SK-N-SH (cell line): ENCODE data around the gene SYNJ1. TPM values are rescaled to one million over a fixed set of nuclear protein-coding genes. Genes with fewer than 3 reads are reported as not detected.

Experiments
- CTCF ChIA-PET: fragments of 300-600, 350-600 bp; formaldehyde crosslinking; extraction: SDS; loops from one replicate; lab custom pipeline; 2021; lab: Yijun Ruan, JAX
- POLR2A ChIA-PET: fragments of 350-600 bp; sonication (Branson Sonifier 250); formaldehyde crosslinking; extraction: SDS; loops from one replicate; lab custom pipeline; 2020; ENCODE audit warnings: antibody characterized with exemption, inconsistent platforms; lab: Yijun Ruan, JAX
- DNase-seq: peaks from one replicate; pipeline ENCODE4 v3.0.0; 2012
- H2AFZ ChIP-seq: fragments of 200-600 bp; sonication (generic); 2 replicates; pipeline ENCODE4 v1.8.1; 2016; ENCODE audit warnings: antibody characterized with exemption, mild to moderate bottlenecking, low read depth
- H3F3A ChIP-seq: fragments of 200-600 bp; sonication (generic); replicated peaks from 2 replicates; pipeline ENCODE3; 2016; ENCODE audit warnings: antibody characterized with exemption, mild to moderate bottlenecking; ENCODE audit not compliant: insufficient read depth
- H3K27ac ChIP-seq, 2 experiments: fragments of 200-500 bp in 1 of 2; fragments of 200-600 bp in 1 of 2; sonication (Bioruptor generic) in 1 of 2; sonication (generic), shearing (Covaris generic) in 1 of 2; 2 replicates each; pipeline versions ENCODE4 v1.5.1 to v1.6.1; 2014 to 2016; ENCODE audit warnings: low read depth in 2 of 2, inconsistent platforms in 1 of 2, low read length in 1 of 2, mild to moderate bottlenecking in 1 of 2, mixed read lengths in 1 of 2
- H3K27me3 ChIP-seq: fragments of 200-600 bp; sonication (generic), shearing (Covaris generic); 2 replicates; pipeline ENCODE4 v1.6.1; 2016; ENCODE audit warnings: mixed run types; ENCODE audit not compliant: insufficient read depth
- H3K36me3 ChIP-seq, 2 experiments: fragments of 200-500 bp in 1 of 2; fragments of 200-600 bp in 1 of 2; sonication (Bioruptor generic) in 1 of 2; sonication (generic) in 1 of 2; replicated peaks in 1 of 2; 2 replicates each; pipeline versions ENCODE3 to v1.5.1; 2014 to 2016; ENCODE audit warnings: low read length in 1 of 2, mild to moderate bottlenecking in 1 of 2; ENCODE audit not compliant: insufficient read depth in 2 of 2, control insufficient read depth in 1 of 2
- H3K4me1 ChIP-seq, 2 experiments: fragments of 200-500 bp in 1 of 2; fragments of 200-600 bp in 1 of 2; sonication (Bioruptor generic) in 1 of 2; sonication (generic), shearing (Covaris generic) in 1 of 2; 2 replicates each; pipeline versions ENCODE4 v1.5.1 to v1.6.1; 2014 to 2016; ENCODE audit warnings: low read depth in 1 of 2, low read length in 1 of 2, mixed run types in 1 of 2; ENCODE audit not compliant: insufficient read depth in 2 of 2, control insufficient read depth in 1 of 2
- H3K4me2 ChIP-seq: fragments of 200-600 bp; sonication (generic), shearing (Covaris generic); 2 replicates; pipeline ENCODE4 v1.6.1; 2017; ENCODE audit warnings: mixed run types
- H3K4me3 ChIP-seq, 2 experiments: fragments of 200-500 bp in 1 of 2; fragments of 200-600 bp in 1 of 2; sonication (Bioruptor generic) in 1 of 2; sonication (generic), shearing (Covaris generic) in 1 of 2; 2 replicates each; pipeline versions ENCODE4 v1.5.1 to v1.8.1; 2014 to 2016; ENCODE audit warnings: low read depth in 2 of 2, inconsistent platforms in 1 of 2, low read length in 1 of 2, mild to moderate bottlenecking in 1 of 2, mixed read lengths in 1 of 2, moderate library complexity in 1 of 2
- H3K79me2 ChIP-seq: fragments of 200-600 bp; sonication (generic); 2 replicates; pipeline ENCODE4 v1.8.1; 2017; ENCODE audit warnings: mild to moderate bottlenecking; ENCODE audit not compliant: insufficient read depth
- H3K9ac ChIP-seq: fragments of 200-600 bp; sonication (generic); 2 replicates; pipeline ENCODE4 v1.6.1; 2017; ENCODE audit warnings: mixed run types
- H3K9me2 ChIP-seq: fragments of 200-600 bp; sonication (generic); 2 replicates; pipeline ENCODE4 v1.6.1; 2017; ENCODE audit warnings: mixed run types
- H3K9me3 ChIP-seq: fragments of 200-600 bp; sonication (generic); 2 replicates; pipeline ENCODE4 v1.6.1; 2017; ENCODE audit warnings: mixed run types, mild to moderate bottlenecking, moderate library complexity
- H4K20me1 ChIP-seq: fragments of 200-600 bp; sonication (generic); 2 replicates; pipeline ENCODE4 v1.6.1; 2017; ENCODE audit warnings: mild to moderate bottlenecking, mixed run types; ENCODE audit not compliant: insufficient read depth
- CHD2 ChIP-seq: fragments of 150-350 bp; IDR thresholded peaks from 2 replicates; pipeline ENCODE4 v1.6.1; 2018; ENCODE audit warnings: low read length; ENCODE audit not compliant: partially characterized antibody
- ELF1 ChIP-seq: IDR thresholded peaks from 2 replicates; pipeline ENCODE4 v1.4.0; 2012
- EP300 ChIP-seq, 2 experiments: IDR thresholded peaks; 2 replicates each; pipeline versions ENCODE4 v1.4.0 to v1.6.1; 2012; ENCODE audit warnings: borderline replicate concordance in 1 of 2, low read depth in 1 of 2, low read length in 1 of 2
- EZH2phosphoT487 ChIP-seq: fragments of 200-600 bp; sonication (generic); IDR thresholded peaks from 2 replicates; pipeline ENCODE4 v1.6.1; 2017; ENCODE audit warnings: low read depth, mixed run types, mild to moderate bottlenecking, antibody characterized with exemption, moderate library complexity, borderline replicate concordance
- FOSL2 ChIP-seq: IDR thresholded peaks from 2 replicates; pipeline ENCODE4 v1.4.0; 2012; ENCODE audit warnings: low read depth, mild to moderate bottlenecking, moderate library complexity, borderline replicate concordance
- FOXJ3 ChIP-seq: sonication (generic); formaldehyde crosslinking; IDR thresholded peaks from 2 replicates; pipeline ENCODE4 v1.5.1; 2020; ENCODE audit warnings: mild to moderate bottlenecking, missing genetic modification reagents
- FOXM1 ChIP-seq: IDR thresholded peaks from 2 replicates; pipeline ENCODE4 v1.4.0; 2012; ENCODE audit warnings: low read depth, mild to moderate bottlenecking
- GATA2 ChIP-seq: sonication (generic); formaldehyde crosslinking; IDR thresholded peaks from 2 replicates; pipeline ENCODE4 v1.5.0; 2020; ENCODE audit warnings: mild to moderate bottlenecking, missing genetic modification reagents
- NRF1 ChIP-seq: IDR thresholded peaks from 2 replicates; pipeline ENCODE4 v1.6.1; 2012; ENCODE audit warnings: low read depth, mild to moderate bottlenecking, low read length
- POLR2AphosphoS5 ChIP-seq: IDR thresholded peaks from 2 replicates; pipeline ENCODE4 v1.6.1; 2012; ENCODE audit warnings: low read depth, low read length
- RAD21 ChIP-seq: IDR thresholded peaks from 2 replicates; pipeline ENCODE4 v1.6.1; 2012; ENCODE audit warnings: mild to moderate bottlenecking, low read length
- RCOR1 ChIP-seq: fragments of 150-350 bp; IDR thresholded peaks from 2 replicates; pipeline ENCODE4 v1.6.1; 2017; ENCODE audit warnings: antibody characterized with exemption, low read length
- RXRA ChIP-seq: IDR thresholded peaks from 2 replicates; pipeline ENCODE4 v1.4.0; 2012; ENCODE audit warnings: low read depth, mild to moderate bottlenecking, borderline replicate concordance
- TEAD4 ChIP-seq: IDR thresholded peaks from 2 replicates; pipeline ENCODE4 v1.4.0; 2012; ENCODE audit warnings: mild to moderate bottlenecking, borderline replicate concordance; ENCODE audit not compliant: insufficient read depth
- YY1 ChIP-seq: IDR thresholded peaks from 2 replicates; pipeline ENCODE4 v1.4.0; 2012; ENCODE audit warnings: low read depth, mild to moderate bottlenecking
- WGBS: methylation state at CpG from one replicate; pipeline ENCODE4 v1.1.6; 2017; ENCODE audit warnings: low lambda C conversion rate; 5-methylcytosine and 5-hydroxymethylcytosine counted together
- polyA plus RNA-seq, 3 experiments: library from polyadenylated mRNA; depleted of rRNA; stranded (reverse); fragments of >200 nt; gene quantifications; 2 replicates each; pipeline ENCODE4 v1.2.3, GENCODE V29; 2012
- TF ChIP-seq, protein P1 (sequence below): IDR thresholded peaks from 2 replicates; pipeline ENCODE4 v1.4.0; 2012; ENCODE audit warnings: low read depth
- TF ChIP-seq, protein P2 (sequence below): fragments of 150-350 bp; IDR thresholded peaks from 2 replicates; pipeline ENCODE4 v1.6.1; 2017; ENCODE audit warnings: antibody characterized with exemption, low read length, low read depth, borderline replicate concordance
- TF ChIP-seq, protein P3 (sequence below): fragments of 200-600 bp; sonication (generic); IDR thresholded peaks from 2 replicates; pipeline ENCODE4 v1.6.1; 2017; ENCODE audit warnings: antibody characterized with exemption, mild to moderate bottlenecking, moderate library complexity
- TF ChIP-seq, protein P4 (sequence below): IDR thresholded peaks from 2 replicates; pipeline ENCODE4; 2012

The SYNJ1 gene
- polyA plus RNA-seq, 1 of the 3 experiments (the other 2 are of a cell fraction) = 3.3 TPM

DNA sequence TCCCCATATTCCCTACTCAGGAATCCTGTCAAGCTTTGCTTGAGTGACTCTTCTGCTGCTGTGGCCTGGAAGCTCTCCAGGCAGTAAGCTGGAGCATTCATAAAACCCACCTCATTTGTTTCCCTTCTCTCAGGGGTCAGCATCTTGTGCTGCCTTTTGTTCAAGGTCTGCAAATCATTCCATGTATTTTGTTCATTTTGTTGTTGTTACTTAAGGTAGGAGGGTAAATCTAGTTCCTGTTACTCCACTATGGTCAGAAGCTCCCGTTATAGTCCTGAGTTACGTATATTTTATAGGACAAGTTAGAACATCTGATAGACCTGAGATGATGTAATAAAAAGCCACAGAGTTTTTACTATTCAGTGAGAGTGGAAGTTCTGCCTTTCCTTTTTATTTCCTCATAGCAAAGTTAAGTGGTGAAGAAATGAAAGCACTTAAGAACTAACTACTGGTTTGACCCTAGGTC lies 9.9 kb downstream of the SYNJ1 start:
- no peaks in the 10 kb centered on the region for H4K20me1 ChIP-seq
- ChIA-PET POLR2A (no interaction called here), CTCF (interaction anchor here (1.4 kb wide), 1 partner anchor 53 kb away, joined by 3 read pairs; the partner anchor contains the start of gene PAXBP1)
- no peaks in the 10 kb centered on the region for H3F3A ChIP-seq
- H3K4me2 ChIP-seq = no peak overlapping the region
- H3K9ac ChIP-seq = no peak overlapping the region
- H3K27ac ChIP-seq = no peak overlapping the region
- no peak overlapping the region for H2AFZ ChIP-seq
- no peak for DNase-seq
- H3K79me2 ChIP-seq = no peaks in the 10 kb centered on the region; the same call in 1 of the 2 replicates
- no peaks in the 10 kb centered on the region; a peak in 1 of 4 replicates for H3K4me1 ChIP-seq
- H3K27me3 ChIP-seq = no peaks in the 10 kb centered on the region
- no peak for TF ChIP-seq FOSL2
- TF ChIP-seq RAD21 = no peak
- no peak for TF ChIP-seq FOXM1
- no peak for TF ChIP-seq CHD2
- TF ChIP-seq, protein P1, sequence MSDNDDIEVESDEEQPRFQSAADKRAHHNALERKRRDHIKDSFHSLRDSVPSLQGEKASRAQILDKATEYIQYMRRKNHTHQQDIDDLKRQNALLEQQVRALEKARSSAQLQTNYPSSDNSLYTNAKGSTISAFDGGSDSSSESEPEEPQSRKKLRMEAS = no peak
- TF ChIP-seq, protein P2, sequence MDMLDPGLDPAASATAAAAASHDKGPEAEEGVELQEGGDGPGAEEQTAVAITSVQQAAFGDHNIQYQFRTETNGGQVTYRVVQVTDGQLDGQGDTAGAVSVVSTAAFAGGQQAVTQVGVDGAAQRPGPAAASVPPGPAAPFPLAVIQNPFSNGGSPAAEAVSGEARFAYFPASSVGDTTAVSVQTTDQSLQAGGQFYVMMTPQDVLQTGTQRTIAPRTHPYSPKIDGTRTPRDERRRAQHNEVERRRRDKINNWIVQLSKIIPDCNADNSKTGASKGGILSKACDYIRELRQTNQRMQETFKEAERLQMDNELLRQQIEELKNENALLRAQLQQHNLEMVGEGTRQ = no peak
- no peak for TF ChIP-seq EP300 (IDR thresholded peaks at IDR 0.05; ENCODE audit: borderline replicate concordance in 1 of 2, low read depth in 1 of 2, low read length in 1 of 2)
- TF ChIP-seq, protein P3, sequence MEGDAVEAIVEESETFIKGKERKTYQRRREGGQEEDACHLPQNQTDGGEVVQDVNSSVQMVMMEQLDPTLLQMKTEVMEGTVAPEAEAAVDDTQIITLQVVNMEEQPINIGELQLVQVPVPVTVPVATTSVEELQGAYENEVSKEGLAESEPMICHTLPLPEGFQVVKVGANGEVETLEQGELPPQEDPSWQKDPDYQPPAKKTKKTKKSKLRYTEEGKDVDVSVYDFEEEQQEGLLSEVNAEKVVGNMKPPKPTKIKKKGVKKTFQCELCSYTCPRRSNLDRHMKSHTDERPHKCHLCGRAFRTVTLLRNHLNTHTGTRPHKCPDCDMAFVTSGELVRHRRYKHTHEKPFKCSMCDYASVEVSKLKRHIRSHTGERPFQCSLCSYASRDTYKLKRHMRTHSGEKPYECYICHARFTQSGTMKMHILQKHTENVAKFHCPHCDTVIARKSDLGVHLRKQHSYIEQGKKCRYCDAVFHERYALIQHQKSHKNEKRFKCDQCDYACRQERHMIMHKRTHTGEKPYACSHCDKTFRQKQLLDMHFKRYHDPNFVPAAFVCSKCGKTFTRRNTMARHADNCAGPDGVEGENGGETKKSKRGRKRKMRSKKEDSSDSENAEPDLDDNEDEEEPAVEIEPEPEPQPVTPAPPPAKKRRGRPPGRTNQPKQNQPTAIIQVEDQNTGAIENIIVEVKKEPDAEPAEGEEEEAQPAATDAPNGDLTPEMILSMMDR = no peak
- TF ChIP-seq YY1 = no peak
- TF ChIP-seq POLR2AphosphoS5 = no peak
- no peak for TF ChIP-seq GATA2 (CRISPR knock-in tag)
- TF ChIP-seq RXRA = no peak
- no peak for TF ChIP-seq EZH2phosphoT487
- TF ChIP-seq, protein P4, sequence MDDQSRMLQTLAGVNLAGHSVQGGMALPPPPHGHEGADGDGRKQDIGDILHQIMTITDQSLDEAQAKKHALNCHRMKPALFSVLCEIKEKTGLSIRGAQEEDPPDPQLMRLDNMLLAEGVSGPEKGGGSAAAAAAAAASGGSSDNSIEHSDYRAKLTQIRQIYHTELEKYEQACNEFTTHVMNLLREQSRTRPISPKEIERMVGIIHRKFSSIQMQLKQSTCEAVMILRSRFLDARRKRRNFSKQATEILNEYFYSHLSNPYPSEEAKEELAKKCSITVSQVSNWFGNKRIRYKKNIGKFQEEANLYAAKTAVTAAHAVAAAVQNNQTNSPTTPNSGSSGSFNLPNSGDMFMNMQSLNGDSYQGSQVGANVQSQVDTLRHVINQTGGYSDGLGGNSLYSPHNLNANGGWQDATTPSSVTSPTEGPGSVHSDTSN = no peak
- no peak for TF ChIP-seq ELF1
- TF ChIP-seq FOXJ3 (CRISPR knock-in tag) = no peak
- no peak for TF ChIP-seq RCOR1
- no peak for TF ChIP-seq TEAD4
- no peak for TF ChIP-seq NRF1
- WGBS = 98% methylated on average over 2 of the region's 2 CpGs
- peaks cover 5 to 32% of the 10 kb centered on the region in 2 experiments for H3K36me3 ChIP-seq
- no peaks in the 10 kb centered on the region for H3K9me2 ChIP-seq
- no peak overlapping the region for H3K4me3 ChIP-seq
- 0 out of 2 replicates have a peak, but pooled peaks cover 2% of the 10 kb centered on the region for H3K9me3 ChIP-seq
